HG02943 (cell line): Measurements from ENCODE around the gene HEXIM2.

Experiments
- ATAC-seq: cut with Tn5 transposase; IDR thresholded peaks from one replicate; pipeline ENCODE4 v1.9.1; 2021; ENCODE audit warnings: mild to moderate bottlenecking, low read depth, moderate library complexity; ENCODE audit not compliant: unreplicated experiment

Gene HEXIM2

GRCh38 chr17:45143094-45143670 lies 18.5 kb upstream of the HEXIM2 start:
- ATAC-seq = no peak

- ATAC-seq = no peak
These were observed 17.9 kb upstream of the HEXIM2 start for GRCh38 chr17:45143767-45144198.

GRCh38 chr17:45144199-45145034 lies 17.3 kb upstream of the HEXIM2 start:
- ATAC-seq = no peak

GRCh38 chr17:45145035-45145389 lies 16.7 kb upstream of the HEXIM2 start:
- no peak for ATAC-seq

GRCh38 chr17:45146166-45146565 lies 15.5 kb upstream of the HEXIM2 start:
- no peak for ATAC-seq

- ATAC-seq = no peak
These were observed 15.1 kb upstream of the HEXIM2 start for GRCh38 chr17:45146592-45146889.

GRCh38 chr17:45146890-45147580 lies 14.6 kb upstream of the HEXIM2 start:
- ATAC-seq = peak; percentile 2

- ATAC-seq = peak; percentile 29
These were observed 14.0 kb upstream of the HEXIM2 start for GRCh38 chr17:45147581-45148182.

GRCh38 chr17:45148183-45149036 lies 13.3 kb upstream of the HEXIM2 start, which contains the start of gene HEXIM1:
HEXIM1 (plus strand) TSS chr17:45148475; CDS start chr17:45149191, 716 bp downstream.
- peak; percentile 67 for ATAC-seq

- no peak for ATAC-seq
These were observed 12.5 kb upstream of the HEXIM2 start for GRCh38 chr17:45149037-45149668.

- no peak for ATAC-seq
These were observed 11.7 kb upstream of the HEXIM2 start for GRCh38 chr17:45149669-45150664.

- no peak for ATAC-seq
These were observed 10.5 kb upstream of the HEXIM2 start for GRCh38 chr17:45150911-45151809.

- no peak for ATAC-seq
These were observed 6.6 kb upstream of the HEXIM2 start for GRCh38 chr17:45155029-45155428.

GRCh38 chr17:45155483-45155882 lies 6.2 kb upstream of the HEXIM2 start:
- no peak for ATAC-seq

- ATAC-seq = no peak
These were observed 5.4 kb upstream of the HEXIM2 start for GRCh38 chr17:45156242-45156641.

- peak; percentile 23 for ATAC-seq
These were observed 1.0 kb upstream of the HEXIM2 start for GRCh38 chr17:45160447-45161287.
